GM18505 (cell line): Measurements from ENCODE around the gene ZNF821.
"Not testable (repeated sequence)": the region's sequence is repeated elsewhere in the genome, so short reads cannot be mapped to it uniquely, and the experiment has no call there.

ENCODE experiments used
- ATAC-seq: cut with Tn5 transposase; IDR thresholded peaks from one replicate; pipeline ENCODE4 v1.9.1; 2021; ENCODE audit not compliant: unreplicated experiment
- POLR2A ChIP-seq: IDR thresholded peaks from 4 replicates; pipeline ENCODE4 v1.6.1; 2011; ENCODE audit warnings: borderline replicate concordance; ENCODE audit not compliant: insufficient read depth, insufficient read length; ENCODE audit errors: extremely low read depth

ZNF821 gene

GRCh38 chr16:71840052-71840451, 43.9 kb downstream of the ZNF821 start:
- no peak for TF ChIP-seq POLR2A
- ATAC-seq, result no peak

DNA sequence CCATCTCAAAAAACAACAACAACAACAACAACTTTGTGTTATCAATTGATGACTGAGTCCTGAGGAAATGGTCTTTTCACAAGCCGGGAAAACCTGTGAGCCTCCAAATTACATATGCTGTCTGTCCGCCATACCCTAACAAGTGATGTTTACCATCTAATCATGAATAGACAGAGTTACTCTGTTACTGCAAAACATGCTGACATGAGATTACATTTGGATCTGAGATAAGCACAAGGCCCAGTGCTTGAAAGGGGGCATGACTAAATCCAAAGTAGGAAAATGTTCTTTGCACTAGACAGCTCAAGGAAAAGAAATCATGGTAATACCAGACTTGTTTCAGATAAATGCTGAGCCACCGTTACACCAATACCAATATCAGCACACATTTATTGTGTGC, 46.8 kb downstream of the ZNF821 start:
- ATAC-seq, result no peak
- TF ChIP-seq POLR2A, result no peak

GRCh38 chr16:71834291-71834690, 49.7 kb downstream of the ZNF821 start:
- ATAC-seq, result no peak
- no peak for TF ChIP-seq POLR2A

DNA sequence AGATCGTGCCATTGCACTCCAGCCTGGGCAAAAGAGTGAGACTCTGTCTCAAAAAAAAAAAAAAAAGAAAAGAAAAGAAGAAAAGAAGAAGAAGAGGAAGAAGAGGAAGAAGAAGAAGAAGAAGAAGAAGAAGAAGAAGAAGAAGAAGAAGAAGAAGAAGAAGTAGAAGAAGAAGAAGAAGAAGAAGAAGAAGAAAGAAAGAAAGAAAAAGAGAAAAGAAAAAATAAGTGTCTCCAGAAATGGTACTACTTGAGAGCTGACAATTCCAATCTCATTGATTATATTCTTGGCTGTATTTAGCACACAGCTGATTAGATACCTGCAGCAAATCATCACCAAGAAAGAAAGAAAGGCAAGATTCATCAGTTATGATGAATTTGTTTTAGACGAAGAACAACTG, 51.9 kb downstream of the ZNF821 start:
- ATAC-seq, result not testable (repeated sequence)

- ATAC-seq, result not testable (repeated sequence)
These were observed 52.3 kb downstream of the ZNF821 start for GRCh38 chr16:71831698-71832097.

DNA sequence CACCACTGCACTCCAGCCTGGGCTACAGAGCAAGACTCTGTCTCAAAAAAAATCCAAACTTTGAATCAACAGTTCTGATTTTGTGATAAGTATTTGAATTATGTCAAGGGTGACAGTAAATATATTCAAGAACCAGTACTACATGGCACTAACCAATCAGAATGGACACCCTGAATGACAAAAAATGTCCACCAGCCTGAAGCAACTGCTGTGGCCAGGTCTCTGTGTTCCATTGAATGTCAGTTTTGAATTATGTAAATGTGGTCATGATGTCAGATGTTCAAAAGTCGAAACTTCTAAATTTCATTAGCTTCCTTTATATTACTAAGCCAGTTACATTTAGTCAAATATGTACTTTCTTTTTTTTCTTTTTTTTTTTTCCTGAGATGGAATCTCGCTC, 53.6 kb downstream of the ZNF821 start:
- no peak for ATAC-seq
- no peak for TF ChIP-seq POLR2A

GRCh38 chr16:71826533-71827017, 57.4 kb downstream of the ZNF821 start:
- ATAC-seq, result no peak
- no peak for TF ChIP-seq POLR2A

DNA sequence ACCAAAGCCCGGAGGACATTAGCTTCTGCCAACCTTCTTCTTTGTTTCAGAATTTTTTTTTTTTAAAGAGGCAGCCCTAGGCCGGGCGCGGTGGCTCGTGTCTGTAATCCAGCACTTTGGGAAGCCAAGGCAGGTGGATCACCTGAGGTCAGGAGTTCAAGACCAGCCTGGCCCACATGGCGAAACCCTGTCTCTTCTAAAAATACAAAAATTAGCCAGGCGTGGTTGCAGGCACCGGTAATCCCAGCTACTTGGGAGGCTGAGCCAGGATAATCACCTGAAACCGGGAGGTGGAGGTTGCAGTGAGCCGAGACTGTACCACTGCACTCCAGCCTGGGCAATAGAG, 66.9 kb downstream of the ZNF821 start:
- ATAC-seq, result peak; percentile 9

DNA sequence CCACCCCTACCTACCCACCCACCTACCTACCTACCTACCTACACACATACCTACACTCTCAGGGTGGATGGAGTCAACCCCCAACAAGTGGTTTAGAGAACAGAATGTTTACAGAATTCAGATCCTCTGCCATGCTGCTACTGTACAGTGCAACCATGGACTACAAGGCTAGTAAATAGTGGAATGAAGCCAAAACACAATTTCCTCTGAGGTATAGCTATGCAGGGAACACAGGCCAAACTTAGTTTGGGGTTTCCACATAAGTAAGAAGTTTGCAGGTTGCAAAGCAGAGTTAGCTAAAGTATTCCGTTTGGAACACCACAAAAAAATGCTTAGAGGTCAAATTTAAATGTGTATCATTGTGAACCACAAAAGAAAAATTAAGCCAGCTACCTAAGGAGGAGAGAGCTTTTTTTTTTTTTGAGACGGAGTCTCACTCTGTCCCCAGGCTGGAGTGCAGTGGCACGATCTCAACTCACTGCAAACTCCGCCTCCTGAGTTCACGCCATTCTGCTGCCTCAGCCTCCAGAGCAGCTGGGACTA, 72.7 kb downstream of the ZNF821 start:
- TF ChIP-seq POLR2A, result no peak

GRCh38 chr16:71810155-71810530, 73.8 kb downstream of the ZNF821 start:
- not testable (repeated sequence) for ATAC-seq

More for the DNA sequence above, 72.7 kb downstream of the ZNF821 start:
- no peak for ATAC-seq
